NOMO-1 treated with DMSO at 0.1 percent for 48 hours (cell line): ENCODE results near the gene ACTN4.
A peak's percentile ranks its signal among the peaks of the same experiment; 100 is the strongest.
"Not testable (repeated sequence)": the region's sequence is repeated elsewhere in the genome, so short reads cannot be mapped to it uniquely, and the experiment has no call there.

Experiments
- DNase-seq: peaks from one replicate; lab custom pipeline; 2025; ENCODE audit not compliant: unreplicated experiment; lab: John Stamatoyannopoulos, UW

Gene ACTN4

DNA sequence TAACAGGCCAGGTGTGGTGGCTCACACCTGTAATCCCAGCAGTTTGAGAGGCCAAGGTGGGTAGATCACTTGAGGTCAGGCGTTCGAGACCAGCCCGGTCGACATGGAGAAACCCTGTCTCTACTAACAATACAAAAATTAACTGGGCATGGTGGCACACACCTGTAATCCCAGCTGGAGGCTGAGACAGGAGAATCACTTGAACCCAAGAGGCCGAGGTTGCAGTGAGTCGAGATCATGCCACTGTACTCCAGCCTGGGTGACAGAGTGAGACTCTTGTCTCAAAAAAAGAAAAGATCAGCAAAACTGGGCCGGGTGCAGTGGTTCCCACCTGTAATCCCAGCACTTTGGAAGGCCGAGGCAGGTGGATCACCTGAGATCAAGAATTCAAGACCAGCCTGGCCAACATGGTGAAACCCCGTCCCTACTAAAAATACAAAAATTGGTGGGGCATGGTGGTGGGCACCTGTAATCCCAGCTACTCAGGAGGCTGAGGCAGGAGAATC is 114.5 kb downstream of the ACTN4 start:
- not testable (repeated sequence) for DNase-seq

DNA sequence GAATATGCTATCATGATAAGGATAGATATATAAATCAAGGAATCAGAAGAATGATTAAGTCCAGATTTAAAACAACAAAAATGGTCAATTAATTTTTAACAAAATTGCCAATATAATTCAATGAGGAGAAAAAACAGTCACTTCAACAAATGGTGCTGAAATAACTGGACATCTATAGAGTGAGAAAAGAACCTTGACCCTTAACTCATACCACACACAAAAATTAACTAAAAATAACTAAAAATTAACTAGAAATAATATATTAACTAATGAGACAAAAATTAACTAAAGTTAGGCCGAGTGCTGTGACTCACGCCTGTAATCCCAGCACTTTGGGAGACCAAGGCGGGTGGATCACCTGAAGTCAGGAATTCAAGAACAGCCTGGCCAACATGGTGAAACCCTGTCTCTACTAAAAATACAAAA is 116.4 kb downstream of the ACTN4 start:
- no peak for DNase-seq

GRCh38 chr19:38765214-38765613 is 117.8 kb downstream of the ACTN4 start:
- no peak for DNase-seq

GRCh38 chr19:38766276-38767047 is 119.0 kb downstream of the ACTN4 start:
- no peak for DNase-seq

GRCh38 chr19:38769635-38770211 is 122.3 kb downstream of the ACTN4 start:
- DNase-seq = peak; percentile 59

DNA sequence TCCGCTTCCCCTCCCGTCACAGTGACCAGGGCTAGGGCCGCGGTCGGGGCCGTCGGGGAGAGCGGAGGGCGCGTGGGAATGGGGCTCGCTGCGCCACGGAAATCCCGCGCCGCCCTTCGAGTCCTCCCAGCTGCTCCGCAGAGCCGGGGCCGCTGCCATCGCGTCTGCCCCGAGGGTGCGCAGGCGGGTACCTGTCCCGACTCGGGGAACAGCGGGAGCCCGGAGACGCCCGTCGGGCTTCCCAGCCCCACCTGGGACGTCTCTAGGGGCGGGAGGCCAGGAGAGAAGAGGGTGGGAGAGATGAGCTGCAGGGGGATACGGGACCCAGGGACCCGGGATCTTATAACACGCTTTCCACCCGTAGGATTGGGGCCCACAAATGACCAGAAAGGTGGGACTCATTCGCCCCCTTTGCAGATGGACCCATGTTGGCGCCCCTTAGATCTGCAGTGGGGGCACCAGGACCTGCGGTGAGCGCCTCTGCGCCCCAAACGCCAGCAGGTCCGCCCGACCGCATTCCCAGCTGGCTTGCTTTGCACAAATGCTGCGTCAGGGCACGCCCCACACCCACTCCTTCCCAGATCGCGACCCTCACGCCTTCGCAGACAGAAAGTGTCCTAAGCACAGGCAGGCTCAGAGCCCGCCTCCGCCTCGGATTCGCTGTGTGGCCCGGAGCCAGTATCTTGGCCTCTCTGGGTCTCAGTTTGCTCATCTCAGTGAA is 122.9 kb downstream of the ACTN4 start:
- DNase-seq = not testable (repeated sequence)

- not testable (repeated sequence) for DNase-seq
Observed at GRCh38 chr19:38770949-38771275, 123.5 kb downstream of the ACTN4 start.

DNA sequence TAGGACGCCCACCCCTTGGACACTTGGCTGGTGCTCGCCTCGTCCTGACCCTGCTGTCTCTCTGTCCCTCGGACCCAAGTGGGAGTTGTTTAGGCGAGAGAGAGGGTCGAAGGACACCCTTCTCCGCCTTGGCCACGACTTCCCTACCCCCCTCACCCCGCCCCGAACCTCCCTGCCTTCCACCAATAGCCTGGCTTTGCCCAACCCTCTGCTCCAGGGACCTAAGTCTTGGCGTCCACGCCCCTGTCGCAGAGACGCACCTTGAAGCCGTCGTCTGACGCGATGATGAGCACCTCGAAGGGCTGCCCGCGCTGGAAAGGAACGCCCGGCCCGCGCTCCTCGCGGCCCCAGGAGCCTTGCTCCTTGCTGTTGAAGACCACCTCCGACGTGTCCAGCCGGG is 124.1 kb downstream of the ACTN4 start:
- not testable (repeated sequence) for DNase-seq

- DNase-seq = no peak
Observed at GRCh38 chr19:38773469-38774177, 126.2 kb downstream of the ACTN4 start, which contains the start of gene LGALS7. Gene LGALS7 (minus strand): TSS chr19:38773517. CDS start chr19:38773492, 25 bp downstream.

- no peak for DNase-seq
Observed at GRCh38 chr19:38774181-38774950, 126.9 kb downstream of the ACTN4 start.

DNA sequence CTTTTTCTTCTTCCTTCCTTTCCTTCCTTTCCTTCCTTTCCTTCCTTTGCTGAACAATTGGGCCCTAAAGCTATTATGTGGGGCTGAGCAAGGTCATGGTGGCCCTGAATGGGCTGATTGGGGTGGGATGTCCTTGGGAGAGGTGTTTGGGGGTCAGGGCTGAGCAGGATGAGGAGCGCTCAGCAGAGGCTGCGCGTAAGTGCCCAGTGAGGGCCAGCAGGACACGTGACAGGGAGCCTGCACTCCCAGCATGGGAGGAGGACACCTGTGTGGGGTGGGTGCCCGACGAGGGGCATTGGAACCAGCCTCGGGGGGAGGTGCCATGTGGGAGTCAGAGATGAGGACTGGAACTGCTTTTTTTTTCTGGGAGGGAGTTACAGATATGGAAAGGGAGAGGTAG is 131.3 kb downstream of the ACTN4 start:
- DNase-seq = no peak

- no peak for DNase-seq
Observed at GRCh38 chr19:38780443-38780842, 133.0 kb downstream of the ACTN4 start.

GRCh38 chr19:38781058-38781457 is 133.6 kb downstream of the ACTN4 start:
- no peak for DNase-seq
